SJCRH30 (cell line): ENCODE measurements around the gene HAGHL. TPM values are rescaled to one million over a fixed set of nuclear protein-coding genes. Genes with fewer than 3 reads are reported as not detected.
A peak's percentile ranks its signal among the peaks of the same experiment; 100 is the strongest.

ENCODE experiments used
- DNase-seq, 2 experiments: peaks; one replicate each; pipeline ENCODE4 v3.0.0-alpha.2; 2015 to 2020
- H3K27ac ChIP-seq: fragments of 250-450 bp; sonication (Bioruptor Pico); 2 replicates; pipeline ENCODE4 v1.5.1; 2020; ENCODE audit warnings: mild to moderate bottlenecking, moderate library complexity
- H3K27me3 ChIP-seq: fragments of 250-450 bp; sonication (Bioruptor Pico); 2 replicates; pipeline ENCODE4 v1.5.1; 2020; ENCODE audit warnings: mild to moderate bottlenecking, moderate library complexity
- H3K36me3 ChIP-seq: fragments of 250-450 bp; sonication (Bioruptor Pico); 2 replicates; pipeline ENCODE4 v1.5.1; 2020; ENCODE audit warnings: mild to moderate bottlenecking, moderate library complexity
- H3K4me1 ChIP-seq: fragments of 250-450 bp; sonication (Bioruptor Pico); 2 replicates; pipeline ENCODE4 v1.5.1; 2020; ENCODE audit warnings: mild to moderate bottlenecking, moderate library complexity
- H3K4me3 ChIP-seq: fragments of 250-450 bp; sonication (Bioruptor Pico); 2 replicates; pipeline ENCODE4 v1.5.1; 2020; ENCODE audit warnings: mild to moderate bottlenecking, moderate library complexity
- H3K9me3 ChIP-seq: fragments of 250-450 bp; sonication (Bioruptor Pico); replicated peaks from 2 replicates; pipeline ENCODE4 v1.5.1; 2020; ENCODE audit warnings: mild to moderate bottlenecking, moderate library complexity
- total RNA-seq: library from RNA; depleted of rRNA; stranded (reverse); fragments of >200 nt; shearing (Covaris generic); gene quantifications from 2 replicates; pipeline ENCODE4 v1.2.3, GENCODE V29; 2014

The HAGHL gene
- total RNA-seq, 1 experiment from 2014 or later = 8.9 TPM

DNA sequence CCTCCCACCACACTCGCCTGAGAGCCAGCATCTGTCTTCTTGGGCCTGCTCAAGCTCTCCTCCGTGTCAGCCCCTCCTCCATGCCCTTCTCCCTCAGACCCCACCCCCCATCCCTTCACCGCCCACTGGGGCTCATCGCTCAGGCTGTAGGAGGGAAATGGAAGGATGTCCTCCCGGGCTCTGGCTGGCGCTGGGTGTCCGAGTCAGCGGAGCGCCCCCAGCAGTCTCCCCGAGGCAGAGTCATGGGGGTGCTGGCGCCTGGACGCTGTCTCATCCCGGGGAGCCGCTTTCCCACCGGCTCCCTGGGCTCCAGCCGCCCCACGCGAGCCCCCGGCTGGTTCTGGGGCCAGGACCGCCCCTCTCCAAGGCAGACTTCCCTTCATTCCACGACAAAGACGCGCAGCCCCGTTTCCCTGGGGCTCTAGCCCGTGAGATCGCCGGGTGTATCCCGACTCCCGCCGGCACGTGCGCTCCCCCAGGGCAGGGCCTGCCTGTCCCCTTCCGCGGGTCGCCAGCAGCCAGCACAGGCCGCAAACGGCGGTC, 6.4 kb upstream of the HAGHL start:
- peak overlapping the region; percentile 72 for H3K27ac ChIP-seq
- H3K4me3 ChIP-seq = peak overlapping the region; percentile 69
- H3K9me3 ChIP-seq = no peaks in the 10 kb centered on the region
- no peaks in the 10 kb centered on the region for H3K27me3 ChIP-seq
- H3K36me3 ChIP-seq = no peaks in the 10 kb centered on the region
- H3K4me1 ChIP-seq = peaks cover 21% of the 10 kb centered on the region
- DNase-seq = peak; percentile 90 to 94

DNA sequence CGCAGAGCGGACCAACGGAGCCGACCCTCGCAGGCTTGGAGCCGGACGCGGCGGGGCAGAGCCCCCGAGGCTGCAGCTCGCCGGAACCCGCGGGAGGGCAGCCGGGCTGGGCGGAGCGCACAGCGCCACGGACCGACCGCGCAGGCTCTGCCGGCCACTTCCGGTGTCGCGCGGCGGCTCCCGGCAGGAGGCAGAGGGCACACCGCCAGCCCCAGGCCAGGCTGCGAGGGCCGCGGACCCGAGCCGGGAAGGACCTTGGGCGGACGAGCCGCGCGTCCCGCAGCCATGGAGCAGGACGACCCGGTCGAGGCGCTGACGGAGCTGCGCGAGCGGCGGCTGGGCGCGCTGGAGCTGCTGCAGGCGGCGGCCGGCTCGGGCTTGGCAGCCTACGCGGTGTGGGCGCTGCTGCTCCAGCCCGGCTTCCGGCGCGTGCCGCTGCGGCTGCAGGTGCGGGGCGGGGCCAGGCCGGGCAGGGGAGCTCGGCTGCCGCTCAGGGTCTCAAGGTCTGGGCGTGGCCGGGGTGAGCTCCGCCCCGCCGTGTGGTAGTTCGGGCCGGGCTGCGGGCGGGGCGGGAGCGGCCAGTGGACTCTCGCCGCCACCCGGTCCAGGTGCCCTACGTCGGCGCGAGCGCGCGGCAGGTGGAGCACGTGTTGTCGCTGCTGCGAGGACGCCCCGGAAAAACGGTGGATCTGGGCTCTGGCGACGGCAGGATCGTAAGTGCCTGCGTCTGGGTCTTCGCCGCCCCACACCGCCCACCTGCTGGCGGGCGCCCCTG, 5.7 kb upstream of the HAGHL start, which contains the start of gene ANTKMT:
Gene ANTKMT, plus strand, starts transcription at position 157 of the 775 bp plus-strand sequence. Its CDS starts 129 bp downstream, at position 286.
- Histone ChIP-seq H3K36me3 (no peaks in the 10 kb centered on the region), H3K27me3 (no peaks in the 10 kb centered on the region), H3K4me1 (peaks cover 19% of the 10 kb centered on the region), H3K27ac (peak within 1 kb of the TSS; percentile 72), H3K9me3 (no peaks in the 10 kb centered on the region), H3K4me3 (peak within 1 kb of the TSS; percentile 69)
- peak; percentile 74 to 81 for DNase-seq

DNA sequence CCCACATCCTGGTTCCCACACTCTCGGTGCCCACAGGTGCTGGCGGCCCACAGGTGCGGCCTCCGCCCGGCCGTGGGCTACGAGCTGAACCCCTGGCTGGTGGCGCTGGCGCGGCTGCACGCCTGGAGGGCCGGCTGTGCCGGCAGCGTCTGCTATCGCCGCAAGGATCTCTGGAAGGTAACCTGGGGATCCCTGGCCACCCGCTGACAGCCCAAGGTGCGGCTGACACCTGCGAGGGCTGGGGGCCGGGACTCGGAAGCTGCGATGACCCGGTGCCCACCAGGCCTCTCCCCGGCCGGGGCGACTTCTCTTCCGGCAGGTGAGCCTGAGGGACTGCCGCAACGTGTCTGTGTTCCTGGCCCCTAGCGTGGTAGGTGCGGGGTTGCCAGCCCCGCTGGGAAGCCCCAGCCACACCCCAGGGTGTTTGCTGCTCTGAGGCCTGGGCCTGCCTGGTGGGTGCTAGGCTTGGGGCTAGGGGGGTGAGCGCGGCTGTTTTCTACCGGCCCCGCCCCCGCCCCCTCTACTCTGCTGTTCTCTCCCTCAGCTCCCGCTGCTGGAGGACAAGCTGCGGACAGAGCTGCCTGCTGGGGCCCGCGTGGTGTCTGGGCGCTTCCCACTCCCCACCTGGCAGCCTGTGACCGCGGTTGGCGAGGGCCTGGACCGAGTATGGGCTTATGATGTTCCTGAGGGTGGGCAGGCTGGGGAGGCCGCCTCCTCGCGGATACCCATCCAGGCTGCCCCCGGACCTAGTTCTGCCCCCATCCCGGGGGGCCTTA, 5.0 kb upstream of the HAGHL start:
- Histone ChIP-seq H3K36me3 (no peaks in the 10 kb centered on the region), H3K4me1 (peaks cover 16% of the 10 kb centered on the region), H3K4me3 (peak overlapping the region; percentile 69), H3K27me3 (no peaks in the 10 kb centered on the region), H3K27ac (no peak overlapping the region), H3K9me3 (no peaks in the 10 kb centered on the region)
- no peak for DNase-seq

DNA sequence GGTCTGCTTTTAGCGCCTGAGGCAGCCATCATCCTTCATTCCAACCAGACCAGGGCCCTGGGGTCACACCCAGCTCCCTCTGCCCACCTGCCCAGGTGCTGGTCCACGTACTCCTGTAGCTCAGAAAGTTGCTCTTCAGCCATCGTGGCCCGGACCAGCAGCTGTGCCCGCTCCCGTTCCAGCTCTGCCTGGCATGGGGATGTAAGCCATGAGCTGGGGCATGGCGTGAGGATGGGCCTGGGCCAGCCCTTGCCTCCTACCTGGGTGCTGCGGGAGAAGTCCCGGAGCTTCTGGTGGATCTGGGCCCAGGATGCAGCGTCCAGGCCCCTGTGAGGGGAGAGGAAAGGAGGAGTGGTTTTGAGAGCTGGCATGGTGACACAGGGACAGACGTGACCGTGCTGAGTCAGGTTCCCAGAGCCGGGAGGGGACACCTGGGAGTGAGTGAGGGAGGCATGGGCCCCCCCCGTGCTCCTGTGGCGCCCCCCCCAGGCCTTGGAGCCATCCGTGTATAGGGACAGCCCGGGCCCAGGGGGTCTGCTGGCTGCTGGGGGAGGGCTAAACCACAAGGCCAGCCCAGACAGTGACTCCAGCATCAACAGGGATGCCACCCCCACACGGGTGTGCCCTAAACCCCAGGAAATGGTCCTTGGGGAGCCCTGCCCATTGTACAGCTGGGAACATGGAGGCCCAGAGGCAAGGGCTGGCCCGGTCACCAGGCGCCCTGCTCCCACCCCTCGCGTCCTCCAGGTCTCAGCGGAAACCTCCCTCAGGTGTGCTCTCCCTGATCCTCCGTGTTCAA, 3.9 kb upstream of the HAGHL start:
- H3K27ac ChIP-seq = no peak overlapping the region
- no peaks in the 10 kb centered on the region for H3K27me3 ChIP-seq
- H3K36me3 ChIP-seq = no peaks in the 10 kb centered on the region
- peaks cover 18% of the 10 kb centered on the region for H3K4me1 ChIP-seq
- no peak for DNase-seq
- no peaks in the 10 kb centered on the region for H3K9me3 ChIP-seq
- H3K4me3 ChIP-seq = no peak overlapping the region

DNA sequence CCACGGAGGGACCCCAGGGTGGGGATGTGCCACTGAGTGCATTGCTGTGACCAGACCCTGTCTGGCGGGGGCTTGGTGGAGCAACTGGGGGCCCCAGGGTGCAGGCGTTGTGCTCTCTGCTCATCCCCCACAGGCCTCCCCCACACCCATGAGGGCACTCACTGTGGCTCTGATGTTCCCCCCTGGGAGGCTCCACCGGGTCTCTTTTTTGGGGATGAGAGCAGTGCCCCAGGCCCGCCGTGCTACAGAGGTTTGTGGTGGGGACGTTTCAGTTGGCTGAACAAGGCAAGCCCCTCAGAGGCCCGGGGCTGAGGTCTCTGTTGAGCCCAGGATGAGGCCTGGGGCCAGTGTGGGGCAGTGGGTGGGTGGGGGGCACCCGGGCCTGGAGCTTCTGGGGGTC, 3.2 kb upstream of the HAGHL start:
- Histone ChIP-seq H3K27me3 (no peaks in the 10 kb centered on the region), H3K4me1 (peaks cover 21% of the 10 kb centered on the region), H3K4me3 (no peak overlapping the region), H3K36me3 (no peaks in the 10 kb centered on the region), H3K9me3 (no peaks in the 10 kb centered on the region), H3K27ac (no peak overlapping the region)
- no peak for DNase-seq

DNA sequence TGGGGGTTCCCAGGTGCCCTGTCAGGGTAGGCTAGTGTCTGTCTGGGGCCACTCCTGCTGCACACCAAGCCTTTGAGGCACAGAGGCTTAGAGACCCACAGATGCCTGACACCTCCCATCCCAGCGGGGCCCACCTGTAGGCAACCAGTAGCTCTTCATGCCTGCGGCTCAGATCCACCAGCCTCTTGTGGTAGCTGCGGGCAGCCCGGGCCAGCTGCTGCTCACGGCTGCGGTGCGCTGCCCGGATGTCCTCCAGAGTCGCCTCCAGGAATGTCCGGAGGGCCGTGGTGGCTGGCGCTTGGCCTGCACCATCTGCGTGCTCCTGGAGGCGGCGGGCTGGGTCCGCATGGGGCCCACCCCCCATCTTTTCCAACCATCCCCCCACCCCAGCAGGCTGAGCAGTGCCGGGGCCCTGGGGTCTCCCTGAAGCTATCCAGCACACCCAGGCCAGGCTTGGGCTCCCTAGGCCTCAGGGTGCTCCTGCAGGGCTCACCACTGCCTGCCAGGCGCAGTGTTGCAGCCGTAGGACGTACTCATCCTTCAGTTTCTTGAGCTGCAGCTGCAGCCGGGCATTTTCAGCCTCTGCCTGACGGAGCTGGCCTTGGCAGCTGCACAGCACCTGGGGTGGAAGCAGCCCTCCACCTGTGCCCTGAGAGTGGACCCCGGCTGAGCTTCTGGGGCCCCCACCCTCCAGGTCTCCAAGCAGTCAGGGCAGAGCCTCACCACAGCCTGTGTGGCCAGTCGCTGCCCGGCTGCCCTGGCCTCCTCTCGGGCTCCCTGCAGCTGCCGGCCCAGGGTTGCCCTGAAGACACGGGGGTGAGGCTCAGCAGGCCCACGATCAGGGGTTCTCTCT, 2.5 kb upstream of the HAGHL start:
- peak; percentile 61 to 64 for DNase-seq

DNA sequence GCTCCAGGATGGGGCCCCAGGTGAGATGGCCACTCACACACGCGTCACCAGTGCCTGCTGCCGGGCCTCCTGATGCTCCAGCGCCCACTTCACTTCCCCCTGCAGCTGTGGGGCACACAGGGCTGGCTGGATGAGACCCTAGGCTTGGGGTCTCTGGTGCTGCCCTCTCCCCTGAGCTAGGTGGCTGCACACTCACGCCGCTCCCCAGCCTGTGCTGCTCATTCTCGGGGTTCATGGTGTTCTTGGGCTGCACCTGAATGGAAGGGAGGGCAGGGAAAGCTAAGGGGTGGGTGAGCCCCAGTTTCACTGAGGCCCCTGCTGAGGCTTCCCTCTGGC, 1.9 kb upstream of the HAGHL start:
- no peak for DNase-seq
- Histone ChIP-seq H3K9me3 (no peaks in the 10 kb centered on the region), H3K27ac (no peak overlapping the region), H3K4me3 (no peak overlapping the region), H3K4me1 (peaks cover 11% of the 10 kb centered on the region), H3K27me3 (no peaks in the 10 kb centered on the region), H3K36me3 (no peaks in the 10 kb centered on the region)

More for the DNA sequence above, 2.5 kb upstream of the HAGHL start:
- H3K4me3 ChIP-seq = no peak overlapping the region
- H3K4me1 ChIP-seq = peaks cover 16% of the 10 kb centered on the region
- H3K27me3 ChIP-seq = no peaks in the 10 kb centered on the region
- no peaks in the 10 kb centered on the region for H3K9me3 ChIP-seq
- no peak overlapping the region for H3K27ac ChIP-seq
- H3K36me3 ChIP-seq = no peaks in the 10 kb centered on the region

DNA sequence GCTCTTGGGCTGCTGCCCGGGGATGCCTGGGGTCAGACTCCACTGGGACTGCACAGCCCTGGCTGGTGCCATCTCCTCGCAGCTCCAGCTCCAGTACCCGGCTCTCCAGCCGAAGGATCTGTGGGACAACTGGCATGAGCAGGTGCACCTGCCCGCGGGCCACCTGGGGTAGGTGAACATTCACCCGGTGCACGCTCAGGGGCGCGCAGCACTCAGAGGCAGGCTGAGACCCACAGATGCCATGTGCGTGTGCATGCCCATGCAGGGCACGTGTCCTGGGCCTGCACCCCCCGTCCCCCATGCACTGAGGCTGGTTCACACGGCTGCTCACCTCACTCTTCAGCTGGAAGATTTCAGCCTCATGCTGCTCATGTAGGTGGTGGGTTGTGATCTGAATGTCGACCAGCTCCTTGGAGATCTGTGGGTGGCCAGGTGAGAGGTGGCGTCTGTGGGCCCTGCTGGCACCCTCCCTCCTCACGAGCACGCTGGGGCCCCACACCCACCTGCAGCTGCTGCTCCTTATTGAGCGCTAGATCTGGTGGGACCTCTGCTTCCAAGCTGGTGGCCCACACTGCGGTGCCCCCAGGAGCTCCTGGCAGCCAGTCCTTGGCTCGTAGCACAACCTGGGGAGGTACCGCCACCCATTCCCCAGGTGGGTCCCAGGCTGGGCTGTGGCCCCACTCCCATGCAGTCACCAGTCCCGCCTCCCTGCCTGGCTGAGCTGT, 1.3 kb upstream of the HAGHL start:
- Histone ChIP-seq H3K4me3 (no peak overlapping the region), H3K27ac (no peak overlapping the region), H3K27me3 (no peaks in the 10 kb centered on the region), H3K36me3 (no peaks in the 10 kb centered on the region), H3K4me1 (peaks cover 9% of the 10 kb centered on the region), H3K9me3 (no peaks in the 10 kb centered on the region)
- no peak for DNase-seq

DNA sequence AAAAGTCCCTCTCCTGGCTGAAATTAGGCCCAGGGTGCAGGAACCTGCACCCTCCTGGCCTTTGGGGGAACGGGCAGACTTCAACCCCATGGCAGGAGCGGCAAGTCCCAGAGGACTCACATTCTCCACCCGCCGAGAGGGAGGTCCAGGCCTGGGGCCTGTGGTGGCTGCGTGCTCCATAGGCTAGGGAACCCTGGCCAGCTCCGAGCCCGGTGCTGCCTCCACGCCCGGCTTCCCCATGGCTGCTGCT, 793 bp upstream of the HAGHL start:
- H3K4me1 ChIP-seq = peaks cover 9% of the 10 kb centered on the region
- no peak overlapping the region for H3K4me3 ChIP-seq
- H3K27me3 ChIP-seq = no peaks in the 10 kb centered on the region
- no peak for DNase-seq
- H3K27ac ChIP-seq = no peak overlapping the region
- no peaks in the 10 kb centered on the region for H3K9me3 ChIP-seq
- no peaks in the 10 kb centered on the region for H3K36me3 ChIP-seq

DNA sequence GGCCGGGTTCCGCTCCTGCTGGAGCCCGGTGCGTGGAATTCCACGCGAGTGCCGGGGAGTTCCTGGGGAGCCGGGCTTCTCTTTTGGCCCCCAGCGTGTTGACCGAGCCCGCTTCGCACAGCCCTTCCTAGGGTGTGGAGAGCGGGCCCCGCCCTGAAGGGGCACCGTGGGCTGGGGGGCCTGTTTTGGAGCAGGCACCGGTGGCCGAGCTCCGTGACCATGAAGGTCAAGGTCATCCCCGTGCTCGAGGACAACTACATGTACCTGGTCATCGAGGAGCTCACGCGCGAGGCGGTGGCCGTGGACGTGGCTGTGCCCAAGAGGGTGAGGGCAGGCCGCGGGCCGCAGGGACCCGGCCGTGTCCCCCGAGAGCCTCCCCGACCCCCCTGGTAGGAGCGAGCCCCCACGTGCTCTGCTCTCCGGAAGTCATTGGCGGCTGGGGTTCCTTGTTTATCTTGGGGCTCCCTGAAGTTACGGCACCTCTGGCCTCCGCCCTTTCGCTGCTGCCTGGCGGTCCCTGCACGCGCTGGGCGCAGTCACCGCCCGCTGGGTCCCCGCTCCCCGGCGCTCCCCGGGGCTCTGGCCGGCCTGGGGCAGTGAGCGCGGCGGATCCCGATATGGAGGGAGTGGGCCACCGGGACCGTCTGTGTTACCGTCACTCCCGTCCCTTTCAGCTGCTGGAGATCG, 528 bp downstream of the HAGHL start:
- no peaks in the 10 kb centered on the region for H3K36me3 ChIP-seq
- no peaks in the 10 kb centered on the region for H3K9me3 ChIP-seq
- peaks cover 9% of the 10 kb centered on the region for H3K4me1 ChIP-seq
- DNase-seq = peak; percentile 44 to 47
- H3K27ac ChIP-seq = peak overlapping the region; percentile 41
- H3K27me3 ChIP-seq = no peaks in the 10 kb centered on the region
- peak overlapping the region; percentile 70 for H3K4me3 ChIP-seq

DNA sequence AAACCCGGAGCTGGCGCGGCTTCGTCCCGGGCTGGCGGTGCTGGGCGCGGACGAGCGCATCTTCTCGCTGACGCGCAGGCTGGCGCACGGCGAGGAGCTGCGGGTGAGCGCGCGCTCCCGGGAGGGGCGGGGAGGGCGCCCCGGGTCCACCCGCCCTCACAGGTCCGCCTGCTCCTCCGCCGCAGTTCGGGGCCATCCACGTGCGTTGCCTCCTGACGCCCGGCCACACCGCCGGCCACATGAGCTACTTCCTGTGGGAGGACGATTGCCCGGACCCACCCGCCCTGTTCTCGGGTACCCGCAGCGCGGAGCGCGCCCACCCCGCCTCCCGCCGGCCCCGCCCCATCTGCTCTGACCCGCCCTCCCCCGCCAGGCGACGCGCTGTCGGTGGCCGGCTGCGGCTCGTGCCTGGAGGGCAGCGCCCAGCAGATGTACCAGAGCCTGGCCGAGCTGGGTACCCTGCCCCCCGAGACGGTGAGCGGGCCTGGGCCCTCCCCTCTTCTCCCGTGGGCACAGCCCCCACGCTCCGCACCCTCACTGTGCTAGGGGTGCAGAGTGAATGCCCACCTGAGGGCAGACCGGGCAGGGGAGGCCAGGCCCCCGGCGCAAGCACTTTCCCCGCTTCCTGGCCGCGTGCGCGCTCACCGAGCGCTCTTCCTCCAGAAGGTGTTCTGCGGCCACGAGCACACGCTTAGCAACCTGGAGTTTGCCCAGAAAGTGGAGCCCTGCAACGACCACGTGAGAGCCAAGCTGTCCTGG, 1.4 kb downstream of the HAGHL start:
- DNase-seq = peak; percentile 83 to 88
- no peaks in the 10 kb centered on the region for H3K9me3 ChIP-seq
- H3K27ac ChIP-seq = no peak overlapping the region; the same call in 1 of the 2 replicates
- H3K36me3 ChIP-seq = 0 out of 2 replicates have a peak, but pooled peaks cover 2% of the 10 kb centered on the region
- peaks cover 9% of the 10 kb centered on the region for H3K4me1 ChIP-seq
- peak overlapping the region; percentile 70 for H3K4me3 ChIP-seq
- H3K27me3 ChIP-seq = no peaks in the 10 kb centered on the region

DNA sequence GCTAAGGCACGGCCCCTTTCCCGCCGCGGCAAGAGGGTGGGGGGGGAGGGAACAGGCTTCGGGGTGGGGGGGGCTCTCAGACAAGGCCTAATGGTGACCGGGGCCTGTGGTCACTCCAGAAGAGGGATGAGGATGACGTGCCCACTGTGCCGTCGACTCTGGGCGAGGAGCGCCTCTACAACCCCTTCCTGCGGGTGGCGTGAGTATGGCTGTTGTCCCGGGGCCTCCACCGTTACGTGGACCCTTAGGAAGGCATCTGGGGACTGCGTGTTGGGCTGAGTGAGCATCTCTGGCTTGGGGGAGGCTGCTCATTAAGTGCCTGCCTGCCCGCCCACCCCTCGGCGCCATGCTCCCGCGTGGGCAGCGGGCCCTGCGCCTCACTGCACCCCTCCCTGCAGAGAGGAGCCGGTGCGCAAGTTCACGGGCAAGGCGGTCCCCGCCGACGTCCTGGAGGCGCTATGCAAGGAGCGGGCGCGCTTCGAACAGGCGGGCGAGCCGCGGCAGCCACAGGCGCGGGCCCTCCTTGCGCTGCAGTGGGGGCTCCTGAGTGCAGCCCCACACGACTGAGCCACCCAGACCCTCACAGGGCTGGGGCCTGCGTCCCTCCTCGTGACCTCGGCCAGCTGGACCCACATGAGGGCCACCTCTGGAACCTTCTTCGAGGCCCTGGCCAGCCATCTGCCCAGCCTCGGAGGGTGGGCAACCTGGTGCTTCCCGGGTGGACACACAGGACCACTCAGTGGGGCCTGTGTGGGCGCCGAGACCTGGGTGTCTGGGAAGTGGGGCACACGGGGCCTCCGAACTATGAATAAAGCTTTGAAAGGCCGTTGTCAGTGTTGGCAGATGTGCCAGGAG, 2.2 kb downstream of the HAGHL start:
- Histone ChIP-seq H3K27me3 (no peaks in the 10 kb centered on the region), H3K9me3 (no peaks in the 10 kb centered on the region), H3K36me3 (0 out of 2 replicates have a peak, but pooled peaks cover 2% of the 10 kb centered on the region), H3K4me3 (no peak overlapping the region), H3K27ac (no peak overlapping the region), H3K4me1 (peaks cover 9% of the 10 kb centered on the region)
- peak in 1 of 2 experiments; percentile 10 for DNase-seq
